Osteocyte (in vitro differentiated cells): ENCODE results near the gene QRICH1. TPM values are rescaled to one million over a fixed set of nuclear protein-coding genes. Genes with fewer than 3 reads are reported as not detected.

ENCODE experiments used
- DNase-seq: peaks from one replicate; pipeline ENCODE4 v3.0.0; 2021; ENCODE audit warnings: mixed read lengths; ENCODE audit not compliant: unreplicated experiment; ENCODE audit errors: extremely low spot score
- H3K27ac Mint-ChIP-seq: one replicate; pipeline ENCODE4 v1.8.0; 2021; ENCODE audit warnings: mild to moderate bottlenecking, mixed read lengths; ENCODE audit not compliant: unreplicated experiment
- H3K27me3 Mint-ChIP-seq: one replicate; pipeline ENCODE4 v1.8.0; 2021; ENCODE audit warnings: mixed read lengths; ENCODE audit not compliant: unreplicated experiment
- H3K36me3 Mint-ChIP-seq: one replicate; pipeline ENCODE4 v1.8.0; 2021; ENCODE audit warnings: mixed read lengths; ENCODE audit not compliant: unreplicated experiment
- H3K4me1 Mint-ChIP-seq: one replicate; pipeline ENCODE4 v1.8.0; 2021; ENCODE audit warnings: mixed read lengths; ENCODE audit not compliant: unreplicated experiment
- H3K4me3 Mint-ChIP-seq: one replicate; pipeline ENCODE4 v1.8.0; 2021; ENCODE audit warnings: mild to moderate bottlenecking, moderate library complexity, mixed read lengths; ENCODE audit not compliant: unreplicated experiment
- H3K9me3 Mint-ChIP-seq: one replicate; pipeline ENCODE4 v1.8.0; 2021; ENCODE audit warnings: mixed read lengths; ENCODE audit not compliant: unreplicated experiment
- total RNA-seq: library from RNA; stranded (reverse); gene quantifications from 2 replicates; pipeline ENCODE4 v1.2.1, GENCODE V29; 2021
- TF ChIP-seq, protein P1 (sequence below): fragments of 200-600 bp; sonication (generic); IDR thresholded peaks from 2 replicates; pipeline ENCODE4 v1.5.0; 2021; ENCODE audit warnings: antibody characterized with exemption, mild to moderate bottlenecking, moderate library complexity

The QRICH1 gene
- total RNA-seq, 1 donor from 2014 or later = 104 TPM

- TF ChIP-seq, protein P1, sequence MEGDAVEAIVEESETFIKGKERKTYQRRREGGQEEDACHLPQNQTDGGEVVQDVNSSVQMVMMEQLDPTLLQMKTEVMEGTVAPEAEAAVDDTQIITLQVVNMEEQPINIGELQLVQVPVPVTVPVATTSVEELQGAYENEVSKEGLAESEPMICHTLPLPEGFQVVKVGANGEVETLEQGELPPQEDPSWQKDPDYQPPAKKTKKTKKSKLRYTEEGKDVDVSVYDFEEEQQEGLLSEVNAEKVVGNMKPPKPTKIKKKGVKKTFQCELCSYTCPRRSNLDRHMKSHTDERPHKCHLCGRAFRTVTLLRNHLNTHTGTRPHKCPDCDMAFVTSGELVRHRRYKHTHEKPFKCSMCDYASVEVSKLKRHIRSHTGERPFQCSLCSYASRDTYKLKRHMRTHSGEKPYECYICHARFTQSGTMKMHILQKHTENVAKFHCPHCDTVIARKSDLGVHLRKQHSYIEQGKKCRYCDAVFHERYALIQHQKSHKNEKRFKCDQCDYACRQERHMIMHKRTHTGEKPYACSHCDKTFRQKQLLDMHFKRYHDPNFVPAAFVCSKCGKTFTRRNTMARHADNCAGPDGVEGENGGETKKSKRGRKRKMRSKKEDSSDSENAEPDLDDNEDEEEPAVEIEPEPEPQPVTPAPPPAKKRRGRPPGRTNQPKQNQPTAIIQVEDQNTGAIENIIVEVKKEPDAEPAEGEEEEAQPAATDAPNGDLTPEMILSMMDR = no peak
- DNase-seq = no peak
- H3K36me3 Mint-ChIP-seq = peaks cover 2% of the 10 kb centered on the region
- H3K4me1 Mint-ChIP-seq = peaks cover 29% of the 10 kb centered on the region
- H3K4me3 Mint-ChIP-seq = no peak overlapping the region
- H3K9me3 Mint-ChIP-seq = no peaks in the 10 kb centered on the region
- H3K27ac Mint-ChIP-seq = no peak overlapping the region
- no peaks in the 10 kb centered on the region for H3K27me3 Mint-ChIP-seq
These were observed 89.2 kb downstream of the QRICH1 start for GRCh38 chr3:49004352-49005302.

DNA sequence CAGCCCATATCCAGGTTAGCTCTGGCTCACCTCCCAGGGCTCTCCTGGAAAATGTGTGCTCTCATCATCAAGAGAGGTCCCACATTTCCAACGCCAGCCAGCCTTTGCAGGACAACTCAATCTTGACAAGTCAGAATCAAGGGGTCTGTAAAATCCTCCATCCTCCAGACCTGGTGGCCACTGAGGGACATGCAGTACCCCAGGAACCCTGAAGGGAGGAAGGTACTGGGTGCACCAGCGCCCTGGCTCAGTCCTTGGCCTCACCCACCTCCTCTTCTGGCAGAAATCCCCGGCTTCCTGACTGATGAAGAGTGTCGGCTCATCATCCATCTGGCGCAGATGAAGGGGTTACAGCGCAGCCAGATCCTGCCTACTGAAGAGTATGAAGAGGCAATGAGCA is 92.7 kb downstream of the QRICH1 start:
- Mint-ChIP-seq H3K4me1 (peaks cover 2% of the 10 kb centered on the region), H3K4me3 (no peak overlapping the region), H3K27ac (no peak overlapping the region), H3K9me3 (no peaks in the 10 kb centered on the region), H3K36me3 (peaks cover 8% of the 10 kb centered on the region), H3K27me3 (no peaks in the 10 kb centered on the region)
- TF ChIP-seq, protein P1 = no peak
- DNase-seq = no peak

DNA sequence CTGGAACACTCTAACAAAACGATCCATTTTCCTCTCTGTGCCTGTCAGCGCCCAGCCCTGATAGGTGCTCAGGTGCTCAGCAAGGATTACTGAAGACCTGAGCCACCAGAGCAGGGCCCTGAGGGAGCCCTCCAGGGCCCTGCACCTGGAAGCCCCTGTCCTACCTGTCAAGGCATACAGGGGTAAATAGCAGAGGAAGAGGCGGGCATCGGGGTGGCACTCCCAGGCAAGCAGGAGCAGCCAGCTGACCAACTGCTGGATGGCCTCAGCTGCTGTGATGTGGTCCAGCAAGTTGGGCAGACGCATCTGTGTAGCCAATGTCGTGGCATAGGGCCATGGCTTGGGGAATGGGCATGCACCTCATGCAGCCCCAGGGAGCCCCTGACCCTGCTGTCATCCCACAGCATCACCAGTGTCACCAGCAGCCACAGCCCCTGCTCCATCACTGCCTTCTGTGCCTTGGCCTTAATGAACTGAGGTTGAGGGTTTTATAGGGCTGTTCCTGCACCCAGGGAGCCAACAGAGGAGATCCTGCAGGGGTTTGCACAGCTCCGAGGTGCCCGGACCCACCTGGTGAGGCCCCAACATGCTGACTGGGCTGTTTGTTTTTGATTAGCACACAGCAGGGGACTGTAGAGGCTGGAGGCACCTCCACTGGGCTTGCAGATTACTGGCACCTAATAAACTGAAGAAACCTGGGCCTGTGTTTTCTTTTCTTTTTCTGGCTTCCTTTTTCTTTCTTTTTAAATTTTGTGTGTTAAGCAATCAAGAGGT is 94.6 kb downstream of the QRICH1 start:
- Mint-ChIP-seq H3K27ac (no peak overlapping the region), H3K4me1 (peaks cover 6% of the 10 kb centered on the region), H3K9me3 (no peaks in the 10 kb centered on the region)

DNA sequence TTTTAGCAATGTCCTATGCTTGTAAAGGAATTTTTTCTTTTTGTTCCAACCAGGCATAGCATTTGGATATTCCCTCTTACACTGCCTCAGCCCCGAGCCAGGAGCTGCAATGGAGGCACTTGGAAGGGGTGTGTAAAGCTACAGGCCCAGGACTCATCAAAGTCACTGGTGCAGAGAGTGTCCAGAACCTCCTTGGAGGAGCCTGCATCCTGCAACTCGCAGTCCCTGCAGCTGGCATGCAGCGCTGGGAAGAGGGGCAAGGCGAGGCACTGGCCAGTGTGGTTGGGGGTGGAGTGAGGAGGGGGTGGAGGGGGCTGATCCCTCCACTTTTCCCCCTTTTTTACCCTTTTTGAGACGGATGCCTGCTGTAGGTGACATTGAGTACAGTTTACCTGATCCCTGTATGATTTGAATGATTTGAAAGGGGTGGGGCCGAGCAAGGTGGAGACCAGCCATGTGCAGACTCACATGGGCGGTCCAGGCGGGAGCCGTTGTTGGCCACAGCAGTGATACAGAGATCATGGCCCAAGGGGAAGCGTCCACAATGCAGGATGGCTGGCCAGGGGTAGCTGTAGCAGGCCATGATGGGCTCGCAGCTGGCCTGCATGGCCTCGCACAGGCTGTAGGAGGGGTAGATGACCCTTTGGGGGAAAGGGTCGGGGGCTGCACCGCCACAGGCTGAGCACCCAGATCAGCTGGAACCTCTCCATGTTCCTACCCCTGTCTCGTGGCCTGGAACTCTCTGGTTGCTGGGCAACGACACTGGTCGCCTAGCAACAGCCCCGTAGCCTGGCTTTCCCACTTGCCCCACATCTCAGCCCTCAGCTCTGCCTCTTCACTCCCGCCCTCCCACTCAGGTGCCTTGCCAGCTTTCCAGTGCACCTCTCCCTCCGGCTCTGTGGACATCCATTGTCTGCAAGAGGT is 95.9 kb downstream of the QRICH1 start:
- no peak for DNase-seq
- H3K4me3 Mint-ChIP-seq = no peak overlapping the region
- no peak overlapping the region for H3K27ac Mint-ChIP-seq
- no peaks in the 10 kb centered on the region for H3K27me3 Mint-ChIP-seq
- no peaks in the 10 kb centered on the region for H3K9me3 Mint-ChIP-seq
- TF ChIP-seq, protein P1 = no peak
- H3K36me3 Mint-ChIP-seq = peaks cover 16% of the 10 kb centered on the region
- H3K4me1 Mint-ChIP-seq = peaks cover 6% of the 10 kb centered on the region

More for the DNA sequence above, 94.6 kb downstream of the QRICH1 start:
- Mint-ChIP-seq H3K4me3 (no peak overlapping the region), H3K27me3 (no peaks in the 10 kb centered on the region), H3K36me3 (peaks cover 16% of the 10 kb centered on the region)
- no peak for DNase-seq
- TF ChIP-seq, protein P1 = no peak
